ENCODE data around the gene CD1D.

Gene CD1D

GRCh38 chr1:158149577-158150269 is 31.0 kb upstream of the CD1D start:
- no peaks in the 10 kb centered on the region for H3K9me3 ChIP-seq (ENCODE audit: control insufficient read depth, low read length)
- no peaks in the 10 kb centered on the region for H3K36me3 ChIP-seq (ENCODE audit: control insufficient read depth, insufficient read depth, low read length)
- no peaks in the 10 kb centered on the region for H3K4me1 ChIP-seq (ENCODE audit: control insufficient read depth, insufficient read depth, low read length)
- H3K27ac ChIP-seq (ENCODE audit: insufficient read depth, low read depth, low read length, poor library complexity, severe bottlenecking), result no peak overlapping the region
- peaks cover 13% of the 10 kb centered on the region for H3K27me3 ChIP-seq (ENCODE audit: control insufficient read depth, insufficient read depth, low read length, poor library complexity, severe bottlenecking)
- 39 to 41% methylated on average over 31 of the region's 31 CpGs for WGBS, 2 experiments
- peak overlapping the region; percentile 11 for H3K4me3 ChIP-seq (ENCODE audit: insufficient read depth, low read depth, low read length)

- Histone ChIP-seq H3K27ac (ENCODE audit: insufficient read depth, low read depth, low read length, poor library complexity, severe bottlenecking) (no peak overlapping the region), H3K4me3 (ENCODE audit: insufficient read depth, low read depth, low read length) (no peak overlapping the region), H3K27me3 (ENCODE audit: control insufficient read depth, insufficient read depth, low read length, poor library complexity, severe bottlenecking) (peaks cover 16% of the 10 kb centered on the region), H3K36me3 (ENCODE audit: control insufficient read depth, insufficient read depth, low read length) (no peaks in the 10 kb centered on the region), H3K4me1 (ENCODE audit: control insufficient read depth, insufficient read depth, low read length) (no peaks in the 10 kb centered on the region), H3K9me3 (ENCODE audit: control insufficient read depth, low read length) (no peaks in the 10 kb centered on the region)
- 89% methylated on average over 1 of the region's 1 CpG for WGBS, 2 experiments
Observed at GRCh38 chr1:158150523-158150922, 30.2 kb upstream of the CD1D start.

DNA sequence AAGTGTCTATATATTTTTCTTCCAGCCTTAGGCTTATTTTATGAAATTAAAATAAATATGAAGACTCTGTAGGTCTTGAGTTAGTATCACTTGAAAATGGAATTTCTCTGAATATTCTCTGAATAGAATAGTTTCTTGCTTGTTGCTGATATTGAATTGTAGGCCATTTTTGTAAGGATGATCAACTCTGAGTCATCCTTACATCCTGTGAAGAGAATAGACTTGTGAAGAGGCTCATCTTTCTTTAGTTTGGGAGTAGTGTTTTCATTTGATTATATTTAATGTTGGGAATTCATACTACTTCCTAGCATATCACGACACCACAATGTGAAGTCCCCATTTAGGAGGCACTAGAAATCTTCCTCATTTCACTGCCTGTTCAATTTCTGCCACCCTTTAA is 27.5 kb upstream of the CD1D start:
- H3K27me3 ChIP-seq (ENCODE audit: control insufficient read depth, insufficient read depth, low read length, poor library complexity, severe bottlenecking), result peaks cover 15% of the 10 kb centered on the region

DNA sequence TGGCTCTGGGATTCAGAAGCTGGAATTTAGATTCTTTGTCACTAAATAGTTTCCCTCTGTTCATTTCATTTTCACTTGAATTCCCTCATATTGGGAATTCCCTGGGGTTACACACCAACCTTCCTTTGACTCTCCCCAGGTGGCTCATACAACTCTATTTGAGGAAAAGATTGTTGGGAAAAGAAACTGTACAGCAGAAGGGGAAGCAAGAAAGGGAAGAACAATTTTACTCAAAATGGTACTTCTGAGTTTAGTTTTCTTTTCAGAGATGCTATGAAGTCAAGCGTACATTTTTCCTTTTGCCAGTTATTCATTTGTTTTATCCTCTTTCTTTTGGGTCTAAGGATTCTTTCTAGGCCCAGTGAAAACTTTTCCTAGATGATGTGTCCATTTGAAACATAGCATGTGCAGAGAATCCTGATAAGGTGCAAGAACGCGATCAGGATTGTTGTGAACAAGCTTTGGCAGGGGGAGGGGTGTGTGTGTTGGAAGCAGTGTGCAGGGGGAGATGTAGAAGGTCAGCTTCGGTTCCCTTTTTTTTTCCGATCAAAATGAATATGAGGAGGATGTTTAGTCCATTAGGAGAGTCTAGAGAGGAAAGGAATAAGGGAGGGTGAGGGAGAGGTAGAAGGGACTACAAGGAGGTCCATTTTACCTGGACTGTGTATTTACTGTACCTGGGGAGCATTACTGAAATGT is 26.8 kb upstream of the CD1D start:
- Histone ChIP-seq H3K4me1 (ENCODE audit: control insufficient read depth, insufficient read depth, low read length) (no peaks in the 10 kb centered on the region), H3K36me3 (ENCODE audit: control insufficient read depth, insufficient read depth, low read length) (no peaks in the 10 kb centered on the region), H3K9me3 (ENCODE audit: control insufficient read depth, low read length) (no peaks in the 10 kb centered on the region), H3K27me3 (ENCODE audit: control insufficient read depth, insufficient read depth, low read length, poor library complexity, severe bottlenecking) (peaks cover 12% of the 10 kb centered on the region), H3K27ac (ENCODE audit: insufficient read depth, low read depth, low read length, poor library complexity, severe bottlenecking) (no peak overlapping the region), H3K4me3 (ENCODE audit: insufficient read depth, low read depth, low read length) (no peak overlapping the region)
- WGBS, 2 experiments, result 95% methylated on average over 5 of the region's 5 CpGs

More for the DNA sequence above, 27.5 kb upstream of the CD1D start:
- Histone ChIP-seq H3K36me3 (ENCODE audit: control insufficient read depth, insufficient read depth, low read length) (no peaks in the 10 kb centered on the region), H3K4me3 (ENCODE audit: insufficient read depth, low read depth, low read length) (no peak overlapping the region), H3K9me3 (ENCODE audit: control insufficient read depth, low read length) (no peaks in the 10 kb centered on the region), H3K4me1 (ENCODE audit: control insufficient read depth, insufficient read depth, low read length) (no peaks in the 10 kb centered on the region), H3K27ac (ENCODE audit: insufficient read depth, low read depth, low read length, poor library complexity, severe bottlenecking) (no peak overlapping the region)
- 86 to 90% methylated on average over 1 of the region's 1 CpG for WGBS, 2 experiments

- no peaks in the 10 kb centered on the region for H3K4me1 ChIP-seq (ENCODE audit: control insufficient read depth, insufficient read depth, low read length)
- H3K4me3 ChIP-seq (ENCODE audit: insufficient read depth, low read depth, low read length), result no peak overlapping the region
- H3K9me3 ChIP-seq (ENCODE audit: control insufficient read depth, low read length), result no peaks in the 10 kb centered on the region
- H3K27me3 ChIP-seq (ENCODE audit: control insufficient read depth, insufficient read depth, low read length, poor library complexity, severe bottlenecking), result peaks cover 12% of the 10 kb centered on the region
- no peaks in the 10 kb centered on the region for H3K36me3 ChIP-seq (ENCODE audit: control insufficient read depth, insufficient read depth, low read length)
- 93 to 97% methylated on average over 3 of the region's 3 CpGs for WGBS, 2 experiments
- H3K27ac ChIP-seq (ENCODE audit: insufficient read depth, low read depth, low read length, poor library complexity, severe bottlenecking), result no peak overlapping the region
Observed at GRCh38 chr1:158154501-158154900, 26.2 kb upstream of the CD1D start.

DNA sequence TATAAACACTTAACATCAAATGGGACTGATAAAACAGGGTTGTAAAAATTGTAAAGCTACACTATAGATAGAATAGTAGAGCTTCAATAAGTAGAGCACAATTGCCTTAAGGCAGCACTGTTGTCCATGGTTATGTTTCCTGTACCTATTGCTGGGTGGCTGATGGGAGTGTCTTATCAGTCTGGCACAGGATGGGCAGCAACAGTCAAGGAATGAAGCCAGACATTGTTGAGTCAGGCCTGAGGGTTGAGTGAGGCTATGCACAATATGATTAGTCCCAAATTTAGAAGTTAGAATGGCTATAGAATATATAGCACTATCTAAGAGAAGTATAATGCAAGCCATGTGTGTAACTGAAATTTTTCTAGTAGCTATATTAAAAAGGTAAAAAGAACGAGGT is 25.0 kb upstream of the CD1D start:
- Histone ChIP-seq H3K4me1 (ENCODE audit: control insufficient read depth, insufficient read depth, low read length) (no peaks in the 10 kb centered on the region), H3K9me3 (ENCODE audit: control insufficient read depth, low read length) (no peaks in the 10 kb centered on the region), H3K27me3 (ENCODE audit: control insufficient read depth, insufficient read depth, low read length, poor library complexity, severe bottlenecking) (peaks cover 12% of the 10 kb centered on the region), H3K36me3 (ENCODE audit: control insufficient read depth, insufficient read depth, low read length) (no peaks in the 10 kb centered on the region), H3K4me3 (ENCODE audit: insufficient read depth, low read depth, low read length) (no peak overlapping the region), H3K27ac (ENCODE audit: insufficient read depth, low read depth, low read length, poor library complexity, severe bottlenecking) (no peak overlapping the region)
- WGBS, 2 experiments, result 96 to 100% methylated on average over 1 of the region's 1 CpG

GRCh38 chr1:158159597-158159996 is 21.1 kb upstream of the CD1D start:
- Histone ChIP-seq H3K9me3 (ENCODE audit: control insufficient read depth, low read length) (no peaks in the 10 kb centered on the region), H3K27ac (ENCODE audit: insufficient read depth, low read depth, low read length, poor library complexity, severe bottlenecking) (no peak overlapping the region), H3K36me3 (ENCODE audit: control insufficient read depth, insufficient read depth, low read length) (no peaks in the 10 kb centered on the region), H3K27me3 (ENCODE audit: control insufficient read depth, insufficient read depth, low read length, poor library complexity, severe bottlenecking) (peaks cover 4% of the 10 kb centered on the region), H3K4me3 (ENCODE audit: insufficient read depth, low read depth, low read length) (no peak overlapping the region), H3K4me1 (ENCODE audit: control insufficient read depth, insufficient read depth, low read length) (no peaks in the 10 kb centered on the region)

DNA sequence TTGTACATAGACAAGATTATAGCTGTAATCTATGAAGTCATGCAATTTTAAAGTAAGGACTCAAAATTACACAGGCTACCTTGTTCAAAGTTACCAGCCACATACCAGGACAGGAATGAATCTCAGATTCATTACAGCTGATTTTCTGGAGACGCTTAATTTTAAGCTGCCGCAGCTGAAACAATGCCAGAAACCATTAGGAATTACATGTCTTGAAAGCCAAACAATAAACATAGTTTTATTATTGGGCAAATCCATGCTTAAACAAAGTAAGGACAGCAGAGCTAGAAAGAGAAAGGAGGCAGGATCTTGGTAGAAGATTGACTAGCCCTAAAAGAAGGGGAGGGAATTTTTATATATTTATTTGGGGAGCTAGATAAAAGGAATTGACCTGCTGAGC is 19.2 kb upstream of the CD1D start:
- Histone ChIP-seq H3K36me3 (ENCODE audit: control insufficient read depth, insufficient read depth, low read length) (no peaks in the 10 kb centered on the region), H3K9me3 (ENCODE audit: control insufficient read depth, low read length) (no peaks in the 10 kb centered on the region), H3K4me1 (ENCODE audit: control insufficient read depth, insufficient read depth, low read length) (no peaks in the 10 kb centered on the region), H3K4me3 (ENCODE audit: insufficient read depth, low read depth, low read length) (no peak overlapping the region), H3K27ac (ENCODE audit: insufficient read depth, low read depth, low read length, poor library complexity, severe bottlenecking) (no peak overlapping the region), H3K27me3 (ENCODE audit: control insufficient read depth, insufficient read depth, low read length, poor library complexity, severe bottlenecking) (no peaks in the 10 kb centered on the region)
- 93 to 94% methylated on average over 2 of the region's 2 CpGs for WGBS, 2 experiments

DNA sequence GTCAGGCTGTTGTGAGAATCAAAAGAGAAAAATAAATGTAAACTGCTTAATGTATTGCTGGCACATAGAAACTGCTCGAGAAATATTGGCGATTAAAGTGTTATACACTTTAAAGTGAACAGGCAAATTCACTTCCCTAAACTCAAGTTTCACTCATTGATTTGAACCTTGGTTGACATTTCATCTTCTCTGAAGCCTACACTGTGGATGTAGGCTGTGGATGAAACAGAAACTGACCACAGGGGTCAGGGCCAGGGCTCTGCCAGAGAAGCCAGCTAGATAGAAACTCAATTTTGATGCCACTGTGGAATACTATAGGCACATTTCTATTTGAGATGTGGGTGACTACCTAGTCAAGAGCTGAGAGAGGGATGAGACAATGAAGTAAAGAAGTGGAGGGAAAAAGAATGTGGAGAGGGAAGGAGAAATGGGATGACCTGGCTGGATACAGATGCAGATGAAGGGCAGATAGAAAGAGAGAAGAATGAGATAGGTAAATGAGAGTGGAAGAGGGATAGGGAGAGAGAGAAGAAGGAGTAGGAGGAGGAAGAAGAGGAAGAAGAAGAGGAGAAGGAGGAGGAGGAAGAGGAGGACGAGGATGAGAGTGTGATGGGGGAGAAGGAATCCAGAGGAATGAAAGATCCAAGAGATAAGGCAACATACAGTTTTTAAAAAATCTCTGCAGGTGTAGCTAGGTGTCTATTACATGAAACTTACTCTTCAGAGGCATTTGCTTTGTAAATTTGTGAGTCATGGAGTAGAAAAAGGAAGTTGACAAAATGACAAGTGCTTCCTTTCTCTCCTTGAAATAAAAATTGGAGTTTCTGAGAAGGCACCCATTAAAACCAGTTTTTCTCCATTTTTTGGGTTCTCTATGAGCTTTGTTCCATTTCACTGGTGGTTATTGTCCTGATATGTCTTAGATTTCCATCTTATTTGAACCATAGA is 17.4 kb upstream of the CD1D start:
- Histone ChIP-seq H3K9me3 (ENCODE audit: control insufficient read depth, low read length) (no peaks in the 10 kb centered on the region), H3K27me3 (ENCODE audit: control insufficient read depth, insufficient read depth, low read length, poor library complexity, severe bottlenecking) (no peaks in the 10 kb centered on the region), H3K4me3 (ENCODE audit: insufficient read depth, low read depth, low read length) (no peak overlapping the region), H3K27ac (ENCODE audit: insufficient read depth, low read depth, low read length, poor library complexity, severe bottlenecking) (no peak overlapping the region), H3K4me1 (ENCODE audit: control insufficient read depth, insufficient read depth, low read length) (no peaks in the 10 kb centered on the region), H3K36me3 (ENCODE audit: control insufficient read depth, insufficient read depth, low read length) (no peaks in the 10 kb centered on the region)
- 64 to 65% methylated on average over 3 of the region's 3 CpGs for WGBS, 2 experiments

DNA sequence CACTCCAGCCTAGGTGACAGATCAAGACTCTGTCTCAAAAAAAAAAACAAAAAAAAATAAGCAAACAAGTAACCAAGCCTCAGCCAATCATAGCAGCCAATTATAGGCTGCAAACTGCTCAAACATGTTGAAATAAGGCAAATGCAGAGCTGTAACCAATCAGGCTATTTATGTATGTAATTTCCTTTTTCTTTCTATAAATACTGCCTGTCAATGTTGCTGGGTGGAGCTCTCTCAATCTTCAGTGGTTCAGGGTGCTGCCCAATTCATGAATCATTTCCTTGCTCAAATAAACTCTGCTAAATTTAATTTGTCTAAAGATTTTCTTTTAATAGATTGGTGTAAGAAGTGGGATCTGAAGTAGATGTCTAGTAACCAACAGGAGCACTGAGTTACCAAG is 11.6 kb upstream of the CD1D start:
- H3K27me3 ChIP-seq (ENCODE audit: control insufficient read depth, insufficient read depth, low read length, poor library complexity, severe bottlenecking), result peaks cover 8% of the 10 kb centered on the region
- H3K36me3 ChIP-seq (ENCODE audit: control insufficient read depth, insufficient read depth, low read length), result no peaks in the 10 kb centered on the region
- H3K9me3 ChIP-seq (ENCODE audit: control insufficient read depth, low read length), result no peaks in the 10 kb centered on the region
- no peak overlapping the region for H3K4me3 ChIP-seq (ENCODE audit: insufficient read depth, low read depth, low read length)
- H3K4me1 ChIP-seq (ENCODE audit: control insufficient read depth, insufficient read depth, low read length), result no peaks in the 10 kb centered on the region
- H3K27ac ChIP-seq (ENCODE audit: insufficient read depth, low read depth, low read length, poor library complexity, severe bottlenecking), result no peak overlapping the region
